Heart left ventricle (tissue), 13 donors: ENCODE results near the gene RAB11B.
"Not testable (repeated sequence)": the region's sequence is repeated elsewhere in the genome, so short reads cannot be mapped to it uniquely, and the experiment has no call there.

Source experiments
- POLR2A ChIP-seq, 2 donors: fragments of 450-650 bp; IDR thresholded peaks; one replicate each; pipeline ENCODE4 v1.6.1; 2017; ENCODE audit warnings: antibody characterized with exemption in 2 of 2, mild to moderate bottlenecking in 2 of 2, moderate library complexity in 2 of 2
- TF ChIP-seq, protein P1 (sequence below), 12 donors: fragments of 200-600 bp; sonication (generic) in 4 of 12; IDR thresholded peaks; one replicate each; pipeline versions ENCODE4 v1.5.0 to v1.8.0; 2018 to 2022; ENCODE audit warnings: antibody characterized with exemption in 12 of 12, mild to moderate bottlenecking in 5 of 12
- donor health status: ischemic (EF 13 %, LVEDD 7.1; RV severe dilation, severe dysfunction).
- donor health status: DM: no; HTN: yes; CAD: no.
- donor health status: DM: no; HTN: no; CAD: no.
- donor health status: ischemic (EF 25% LVEDD 6.9; RV normal size, moderate dysfunction).
- donor health status: ischemic (EF 25% LVEDD 5.7; RV mildly dilated, moderate dysfunction).
- donor health status: ischemic (EF 35%, LVEDD 5.7; RV mildly dilated, moderate dysfunction).
- donor health status: nonischemic (EF 11% LVEDD 7.7; RV severe dilation, severe dysfunction).
- donor health status: DM: yes; HTN: yes; CAD: no.
- donor health status: PGD.
- donor health status: ischemic (EF 29% LVEDD 5.4; RV normal size, mild dysfunction).
- donor health status: nonischemic (EF 23%, LVEDD 6.1; RV moderate dilation, normal function).

DNA sequence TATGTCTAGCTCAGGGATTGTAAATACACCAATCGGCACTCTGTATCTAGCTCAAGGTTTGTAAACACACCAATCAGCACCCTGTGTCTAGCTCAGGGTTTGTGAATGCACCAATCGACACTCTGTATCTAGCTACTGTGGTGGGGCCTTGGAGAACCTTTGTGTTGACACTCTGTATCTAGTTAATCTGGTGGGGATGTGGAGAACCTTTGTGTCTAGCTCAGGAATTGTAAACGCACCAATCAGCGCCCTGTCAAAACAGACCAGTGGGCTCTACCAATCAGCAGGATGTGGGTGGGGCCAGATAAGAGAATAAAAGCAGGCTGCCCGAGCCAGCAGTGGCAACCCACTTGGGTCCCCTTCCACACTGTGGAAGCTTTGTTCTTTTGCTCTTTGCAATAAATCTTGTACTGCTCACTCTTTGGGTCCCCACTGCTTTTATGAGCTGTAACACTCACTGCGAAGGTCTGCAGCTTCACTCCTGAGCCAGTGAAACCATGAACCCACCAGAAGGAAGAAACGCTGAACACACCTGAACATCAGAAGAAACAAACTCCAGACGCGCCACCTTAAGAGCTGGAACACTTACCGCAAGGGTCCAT lies 13.7 kb upstream of the RAB11B start:
- TF ChIP-seq, protein P1, sequence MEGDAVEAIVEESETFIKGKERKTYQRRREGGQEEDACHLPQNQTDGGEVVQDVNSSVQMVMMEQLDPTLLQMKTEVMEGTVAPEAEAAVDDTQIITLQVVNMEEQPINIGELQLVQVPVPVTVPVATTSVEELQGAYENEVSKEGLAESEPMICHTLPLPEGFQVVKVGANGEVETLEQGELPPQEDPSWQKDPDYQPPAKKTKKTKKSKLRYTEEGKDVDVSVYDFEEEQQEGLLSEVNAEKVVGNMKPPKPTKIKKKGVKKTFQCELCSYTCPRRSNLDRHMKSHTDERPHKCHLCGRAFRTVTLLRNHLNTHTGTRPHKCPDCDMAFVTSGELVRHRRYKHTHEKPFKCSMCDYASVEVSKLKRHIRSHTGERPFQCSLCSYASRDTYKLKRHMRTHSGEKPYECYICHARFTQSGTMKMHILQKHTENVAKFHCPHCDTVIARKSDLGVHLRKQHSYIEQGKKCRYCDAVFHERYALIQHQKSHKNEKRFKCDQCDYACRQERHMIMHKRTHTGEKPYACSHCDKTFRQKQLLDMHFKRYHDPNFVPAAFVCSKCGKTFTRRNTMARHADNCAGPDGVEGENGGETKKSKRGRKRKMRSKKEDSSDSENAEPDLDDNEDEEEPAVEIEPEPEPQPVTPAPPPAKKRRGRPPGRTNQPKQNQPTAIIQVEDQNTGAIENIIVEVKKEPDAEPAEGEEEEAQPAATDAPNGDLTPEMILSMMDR (IDR thresholded peaks at IDR 0.05) = not testable (repeated sequence)
- not testable (repeated sequence) for TF ChIP-seq POLR2A (IDR thresholded peaks at IDR 0.05)
